Activated CD4-positive, alpha-beta T cell treated with anti-CD3 and anti-CD28 coated beads, Interleukin-2, amount 50 U/mL, for 16 hours (primary cell): Measurements from ENCODE around the gene PNKD.

Source experiments
- DNase-seq: peaks from one replicate; pipeline ENCODE4 v3.0.0-alpha.2; 2020

PNKD gene

GRCh38 chr2:218345491-218346236, 75.3 kb downstream of the PNKD start:
- DNase-seq, result no peak

GRCh38 chr2:218347172-218347571, 76.9 kb downstream of the PNKD start:
- DNase-seq, result no peak

GRCh38 chr2:218354045-218354444, 83.7 kb downstream of the PNKD start:
- no peak for DNase-seq

- no peak for DNase-seq
Measured at GRCh38 chr2:218354850-218355443, 84.6 kb downstream of the PNKD start.

- DNase-seq, result no peak
Measured at GRCh38 chr2:218357236-218358177, 87.2 kb downstream of the PNKD start.

- DNase-seq, result no peak
Measured at GRCh38 chr2:218360453-218360852, 90.1 kb downstream of the PNKD start.

- no peak for DNase-seq
Measured at GRCh38 chr2:218362606-218363005, 92.3 kb downstream of the PNKD start.

- no peak for DNase-seq
Measured at GRCh38 chr2:218363736-218364135, 93.4 kb downstream of the PNKD start.

GRCh38 chr2:218364196-218364595, 93.9 kb downstream of the PNKD start:
- no peak for DNase-seq

GRCh38 chr2:218366621-218367414, 96.5 kb downstream of the PNKD start:
- no peak for DNase-seq

- DNase-seq, result peak; percentile 75
Measured at GRCh38 chr2:218367415-218368149, 97.3 kb downstream of the PNKD start.

GRCh38 chr2:218368150-218368528, 97.8 kb downstream of the PNKD start:
- DNase-seq, result no peak

GRCh38 chr2:218368621-218369153, 98.4 kb downstream of the PNKD start:
- no peak for DNase-seq

GRCh38 chr2:218369330-218369729, 99.0 kb downstream of the PNKD start:
- DNase-seq, result no peak

- DNase-seq, result no peak
Measured at GRCh38 chr2:218370410-218371063, 100.2 kb downstream of the PNKD start.

GRCh38 chr2:218371983-218372350, 101.6 kb downstream of the PNKD start:
- DNase-seq, result no peak

- DNase-seq, result no peak
Measured at GRCh38 chr2:218374795-218375194, 104.5 kb downstream of the PNKD start.

GRCh38 chr2:218375212-218375611, 104.9 kb downstream of the PNKD start:
- no peak for DNase-seq

GRCh38 chr2:218378053-218378452, 107.7 kb downstream of the PNKD start:
- no peak for DNase-seq

GRCh38 chr2:218381916-218382366, 111.6 kb downstream of the PNKD start, which contains the start of gene SLC11A1:
SLC11A1 (plus strand) TSS chr2:218382273; CDS start chr2:218382369, 96 bp downstream.
- DNase-seq, result no peak

- no peak for DNase-seq
Measured at GRCh38 chr2:218382785-218383184, 112.5 kb downstream of the PNKD start.
